ENCODE results near the gene ZNF593. TPM values are rescaled to one million over a fixed set of nuclear protein-coding genes. Genes with fewer than 3 reads are reported as not detected.

The ZNF593 gene
- total RNA-seq, 4 donors from 2014 or later: 18.4 to 64.1 (median 42.5) TPM

- TF ChIP-seq, protein P1, sequence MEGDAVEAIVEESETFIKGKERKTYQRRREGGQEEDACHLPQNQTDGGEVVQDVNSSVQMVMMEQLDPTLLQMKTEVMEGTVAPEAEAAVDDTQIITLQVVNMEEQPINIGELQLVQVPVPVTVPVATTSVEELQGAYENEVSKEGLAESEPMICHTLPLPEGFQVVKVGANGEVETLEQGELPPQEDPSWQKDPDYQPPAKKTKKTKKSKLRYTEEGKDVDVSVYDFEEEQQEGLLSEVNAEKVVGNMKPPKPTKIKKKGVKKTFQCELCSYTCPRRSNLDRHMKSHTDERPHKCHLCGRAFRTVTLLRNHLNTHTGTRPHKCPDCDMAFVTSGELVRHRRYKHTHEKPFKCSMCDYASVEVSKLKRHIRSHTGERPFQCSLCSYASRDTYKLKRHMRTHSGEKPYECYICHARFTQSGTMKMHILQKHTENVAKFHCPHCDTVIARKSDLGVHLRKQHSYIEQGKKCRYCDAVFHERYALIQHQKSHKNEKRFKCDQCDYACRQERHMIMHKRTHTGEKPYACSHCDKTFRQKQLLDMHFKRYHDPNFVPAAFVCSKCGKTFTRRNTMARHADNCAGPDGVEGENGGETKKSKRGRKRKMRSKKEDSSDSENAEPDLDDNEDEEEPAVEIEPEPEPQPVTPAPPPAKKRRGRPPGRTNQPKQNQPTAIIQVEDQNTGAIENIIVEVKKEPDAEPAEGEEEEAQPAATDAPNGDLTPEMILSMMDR (IDR thresholded peaks at IDR 0.05): no peak
- no peak for ATAC-seq (ENCODE audit: low FRiP score)
- no peak for DNase-seq (ENCODE audit: low spot score)
Measured at GRCh38 chr1:26132834-26133167, 36.9 kb upstream of the ZNF593 start.

GRCh38 chr1:26134466-26134865 is 35.2 kb upstream of the ZNF593 start:
- ATAC-seq (ENCODE audit: low FRiP score): no peak
- no peak for DNase-seq (ENCODE audit: low spot score)
- TF ChIP-seq, protein P1 (IDR thresholded peaks at IDR 0.05): no peak

GRCh38 chr1:26138974-26139558 is 30.6 kb upstream of the ZNF593 start:
- DNase-seq (ENCODE audit: low spot score) (no peak), ATAC-seq (ENCODE audit: low FRiP score) (no peak)
- TF ChIP-seq, protein P1 (IDR thresholded peaks at IDR 0.05): no peak

GRCh38 chr1:26142159-26142558 is 27.5 kb upstream of the ZNF593 start:
- DNase-seq (ENCODE audit: low spot score) (no peak), ATAC-seq (ENCODE audit: low FRiP score) (no peak)
- TF ChIP-seq, protein P1 (IDR thresholded peaks at IDR 0.05): no peak

DNA sequence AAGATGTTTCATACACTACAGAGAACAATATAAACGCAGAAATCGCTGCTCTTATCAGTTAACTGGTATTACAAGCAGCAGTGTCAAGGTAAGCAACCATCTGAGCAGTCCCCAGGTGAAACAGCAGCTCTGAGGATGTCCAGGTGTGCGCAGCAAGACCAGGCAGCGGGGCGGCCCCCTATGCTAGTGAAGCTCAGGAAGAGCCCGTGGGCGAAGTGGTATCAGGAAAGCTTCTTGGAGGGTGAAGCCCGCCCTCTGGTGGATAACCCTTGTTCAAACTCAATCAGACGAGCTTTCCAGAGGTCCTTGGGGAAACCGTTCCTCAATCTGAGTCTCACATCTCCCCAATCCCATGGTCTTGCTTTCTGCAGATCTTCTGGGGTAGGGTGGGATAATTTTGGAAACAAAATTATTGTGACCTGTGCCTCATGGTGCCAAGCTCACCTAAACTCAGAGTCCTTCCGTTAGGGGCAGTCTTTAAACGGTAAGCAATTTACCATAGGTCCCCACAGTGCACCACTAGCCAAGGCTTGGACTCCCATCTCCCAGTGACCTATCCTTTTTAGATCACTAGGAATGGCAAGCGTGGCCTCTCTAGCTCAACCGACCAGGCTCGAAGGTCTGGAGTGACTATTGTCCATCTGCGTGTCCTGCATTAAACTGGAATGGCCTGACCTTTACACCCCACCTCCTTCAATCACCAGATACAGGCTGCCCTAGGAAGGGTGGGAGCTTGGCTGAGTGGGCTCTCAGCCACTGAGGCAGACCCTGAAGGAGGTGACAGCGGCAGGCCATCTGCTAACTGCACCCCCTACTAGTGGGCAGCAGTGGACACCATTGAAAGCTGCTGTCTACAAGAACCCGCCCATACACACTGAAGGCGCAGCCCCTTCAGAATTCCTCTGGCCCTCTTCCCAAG is 24.4 kb upstream of the ZNF593 start:
- TF ChIP-seq, protein P1 (IDR thresholded peaks at IDR 0.05): no peak
- DNase-seq (ENCODE audit: low spot score): peak; percentile 65
- ATAC-seq (ENCODE audit: low FRiP score): peak; percentile 91

GRCh38 chr1:26145960-26146294 is 23.8 kb upstream of the ZNF593 start:
- ATAC-seq (ENCODE audit: low FRiP score) (no peak), DNase-seq (ENCODE audit: low spot score) (no peak)
- TF ChIP-seq, protein P1 (IDR thresholded peaks at IDR 0.05): no peak

DNA sequence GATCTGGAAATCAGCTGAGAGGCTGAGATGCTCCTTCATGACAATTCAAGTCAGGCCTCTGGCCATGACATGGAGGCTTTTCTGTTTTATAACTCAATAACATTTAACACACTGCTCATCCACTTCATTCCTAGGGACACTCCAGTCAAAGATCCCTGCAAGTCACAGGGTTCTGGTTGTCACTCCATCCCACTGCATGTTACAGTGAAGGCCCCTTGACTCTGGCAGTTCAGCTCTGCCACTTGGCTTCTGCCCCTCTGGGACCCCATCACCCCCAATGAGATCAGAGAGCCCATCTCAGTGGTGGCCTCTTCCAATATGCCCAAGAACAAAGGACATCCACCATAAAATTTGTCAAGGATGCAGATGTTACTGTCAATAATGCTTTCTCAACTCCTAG is 20.8 kb upstream of the ZNF593 start:
- DNase-seq (ENCODE audit: low spot score): no peak
- TF ChIP-seq, protein P1 (IDR thresholded peaks at IDR 0.05): no peak
- no peak for ATAC-seq (ENCODE audit: low FRiP score)
